SW 1271 (cell line): ENCODE data around the gene TTC5.
"Not testable (repeated sequence)": the region's sequence is repeated elsewhere in the genome, so short reads cannot be mapped to it uniquely, and the experiment has no call there.

ENCODE experiments used
- DNase-seq, 2 experiments: peaks; one replicate each; lab custom pipeline; 2025; lab: John Stamatoyannopoulos, UW

The TTC5 gene

DNA sequence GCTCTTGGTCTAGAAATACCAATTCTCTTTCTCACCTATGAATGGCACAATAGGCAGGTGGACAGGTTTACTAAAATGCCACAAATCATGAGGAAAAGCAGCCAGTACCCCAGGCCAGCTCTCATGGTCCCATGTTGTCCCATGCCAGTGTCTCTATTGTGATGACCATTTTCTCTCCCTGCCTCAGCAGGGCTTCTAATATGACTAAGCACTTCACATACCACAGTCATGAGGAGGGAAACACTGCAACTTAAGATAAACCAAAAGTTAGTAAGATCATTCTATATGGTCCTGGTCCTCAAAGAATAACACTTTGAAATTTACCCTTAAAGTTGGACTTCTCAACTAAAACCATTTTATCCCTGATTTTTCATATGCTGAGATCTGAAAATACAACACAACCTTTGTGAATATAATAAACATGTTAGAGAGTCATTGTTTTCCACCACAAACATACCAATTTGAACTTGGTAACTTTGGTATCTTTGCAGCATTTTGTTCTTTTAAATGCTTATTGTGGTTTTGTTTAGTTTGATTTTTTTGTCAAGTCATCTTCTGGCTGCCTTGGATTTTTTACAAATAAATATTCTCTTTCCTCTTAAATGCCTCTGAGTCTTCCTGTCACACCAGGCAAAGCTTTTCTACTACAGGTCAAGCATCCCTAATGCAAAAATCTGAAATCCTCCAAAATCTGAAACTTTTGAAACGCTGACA lies 3.6 kb downstream of the TTC5 start:
- DNase-seq, result no peak

DNA sequence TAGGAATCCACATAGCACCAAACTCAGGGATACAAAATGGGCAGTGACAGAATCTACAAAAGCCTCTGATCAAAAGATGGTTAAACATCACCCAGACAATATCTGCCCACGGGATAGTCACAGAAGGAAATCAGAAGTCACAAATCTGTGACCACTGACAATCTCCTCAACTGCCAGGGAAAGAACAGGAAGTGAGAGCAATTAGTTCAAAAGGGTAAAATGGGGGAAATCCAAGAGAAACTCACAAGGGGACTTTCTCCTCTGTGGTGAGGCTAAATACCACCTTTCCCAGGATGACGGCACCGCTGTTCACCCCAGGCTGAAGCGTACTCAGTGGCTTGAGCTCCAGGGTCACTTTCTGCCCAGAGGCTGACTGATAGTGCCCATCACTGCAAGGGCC lies 10.7 kb downstream of the TTC5 start:
- no peak for DNase-seq

DNA sequence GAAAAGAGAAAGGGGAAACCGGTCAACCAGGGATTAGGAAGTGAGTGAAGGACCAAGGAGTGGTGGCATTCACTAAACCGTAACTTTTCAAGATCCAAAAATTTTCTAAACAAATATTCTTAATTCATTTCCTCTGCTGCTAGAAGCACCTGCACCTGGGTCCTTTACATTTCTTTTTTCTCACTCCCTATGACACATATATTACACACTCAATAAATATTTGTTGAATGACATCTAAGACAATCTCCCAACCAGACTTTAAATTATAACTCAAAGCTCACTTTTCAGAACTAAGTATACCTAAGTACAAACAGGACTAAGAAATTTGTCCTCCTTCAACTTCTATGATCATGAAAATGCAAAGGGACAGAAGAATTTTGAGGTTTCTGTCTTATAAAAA lies 11.1 kb downstream of the TTC5 start:
- no peak for DNase-seq

DNA sequence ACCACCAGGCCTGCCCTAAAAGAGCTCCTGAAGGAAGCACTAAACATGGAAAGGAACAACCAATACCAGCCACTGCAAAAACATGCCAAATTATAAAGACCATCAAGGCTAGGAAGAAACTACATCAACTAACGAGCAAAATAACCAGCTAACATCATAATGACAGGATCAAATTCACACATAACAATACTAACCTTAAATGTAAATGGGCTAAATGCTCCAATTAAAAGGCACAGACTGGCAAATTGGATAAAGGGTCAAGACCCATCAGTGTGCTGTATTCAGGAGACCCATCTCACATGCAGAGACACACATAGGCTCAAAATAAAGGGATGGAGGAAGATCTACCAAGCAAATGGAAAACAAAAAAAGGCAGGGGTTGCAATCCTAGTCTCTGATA lies 23.8 kb downstream of the TTC5 start:
- not testable (repeated sequence) for DNase-seq

GRCh38 chr14:20280265-20280664 lies 25.5 kb downstream of the TTC5 start:
- not testable (repeated sequence) for DNase-seq

DNA sequence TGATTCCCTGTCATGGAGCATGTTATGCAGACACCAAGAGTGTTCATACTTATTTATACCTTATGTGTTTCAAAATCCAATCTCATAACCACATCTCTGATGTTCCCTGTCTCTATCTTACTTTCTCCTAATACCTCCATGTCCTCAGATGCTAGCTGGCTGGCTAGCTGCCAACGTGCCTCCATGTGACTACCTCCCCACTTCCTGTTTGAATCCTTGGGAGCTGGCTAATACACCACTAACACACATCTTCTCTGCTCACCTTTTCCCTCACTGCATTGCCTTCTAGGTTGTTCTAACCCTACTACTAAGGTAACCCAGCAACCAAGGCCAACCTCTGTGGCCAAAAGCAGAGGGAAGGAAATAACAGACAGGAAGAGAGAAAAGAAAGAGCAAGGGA lies 27.3 kb downstream of the TTC5 start:
- DNase-seq, result no peak

DNA sequence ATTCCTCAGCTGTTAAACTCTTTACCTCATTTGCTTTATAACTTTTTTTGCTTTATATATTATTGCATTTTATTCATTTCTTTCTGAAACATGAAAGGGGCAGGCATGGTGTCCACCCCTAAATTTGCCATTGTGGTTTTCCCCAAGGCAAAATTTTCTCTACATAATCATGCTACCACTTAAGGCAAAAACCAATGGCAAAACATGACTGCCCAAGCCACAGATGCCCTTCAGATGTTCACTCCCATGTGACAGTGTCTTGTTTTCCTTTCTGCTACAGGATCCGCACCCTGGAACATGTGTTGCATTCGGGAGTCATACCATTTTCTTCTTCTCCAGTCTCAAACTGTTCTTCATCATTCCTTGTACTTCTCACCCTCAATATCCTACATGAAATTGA lies 28.3 kb downstream of the TTC5 start:
- DNase-seq, result no peak

GRCh38 chr14:20274062-20274461 lies 31.7 kb downstream of the TTC5 start:
- no peak for DNase-seq

DNA sequence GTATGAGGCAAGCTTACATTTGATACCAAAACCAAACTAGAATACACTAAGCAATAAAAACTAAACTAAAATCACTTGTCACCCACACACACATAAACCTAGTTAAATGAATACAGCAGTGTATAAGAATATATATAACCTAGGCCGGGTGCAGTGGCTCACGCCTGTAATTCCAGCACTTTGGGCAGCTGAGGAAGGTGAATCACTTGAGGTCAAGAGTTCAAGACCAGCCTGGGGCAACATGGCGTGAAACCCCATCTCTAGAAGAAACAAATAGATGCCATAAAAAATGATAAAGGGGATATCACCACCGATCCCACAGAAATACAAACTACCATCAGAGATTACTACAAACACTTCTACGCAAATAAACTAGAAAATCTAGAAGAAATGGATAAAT lies 41.4 kb downstream of the TTC5 start:
- not testable (repeated sequence) for DNase-seq

DNA sequence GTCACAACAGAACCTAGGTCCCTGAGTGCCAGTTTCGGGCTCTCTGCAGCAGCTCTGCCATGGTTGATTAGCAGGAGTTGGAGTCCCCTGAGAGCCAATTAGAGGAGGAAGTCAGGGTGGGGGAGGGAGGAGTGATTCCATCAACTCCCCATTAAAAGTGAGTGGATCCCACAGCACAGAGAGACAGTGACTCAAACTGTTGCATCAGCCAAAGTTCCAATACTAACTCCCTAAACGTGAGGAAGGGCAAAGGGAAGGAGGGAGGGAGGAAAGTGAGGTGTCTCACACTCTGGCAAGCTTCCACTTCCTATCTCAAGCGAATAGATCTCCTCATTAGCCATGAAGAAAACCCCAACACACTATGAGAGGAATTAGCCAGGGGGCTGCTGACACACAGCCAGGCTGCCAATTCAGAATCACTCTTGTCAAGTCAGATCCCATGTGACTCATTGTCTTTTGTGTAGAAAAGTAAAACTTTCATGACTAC lies 43.1 kb downstream of the TTC5 start:
- DNase-seq, result no peak

GRCh38 chr14:20247646-20248246 lies 58.0 kb downstream of the TTC5 start:
- peak in 1 of 2 experiments; percentile 27 for DNase-seq
